HAP-1 (cell line): ENCODE measurements around the gene C2CD4D.
A peak's percentile ranks its signal among the peaks of the same experiment; 100 is the strongest.

ENCODE experiments used
- DNase-seq, 2 experiments: peaks; one replicate each; pipeline ENCODE4 v3.0.0-alpha.2; 2016 to 2020; ENCODE audit warnings: low spot score in 2 of 2
- H3K27me3 ChIP-seq: fragments of 250-450 bp; sonication (Bioruptor Pico); 2 replicates; pipeline ENCODE4 v1.5.1; 2020; ENCODE audit warnings: low read depth, mild to moderate bottlenecking, moderate library complexity
- H3K36me3 ChIP-seq: fragments of 250-450 bp; sonication (Bioruptor Pico); replicated peaks from 2 replicates; pipeline ENCODE4 v1.5.1; 2020; ENCODE audit warnings: mild to moderate bottlenecking
- H3K4me1 ChIP-seq: fragments of 250-450 bp; sonication (Bioruptor Pico); 2 replicates; pipeline ENCODE4 v1.5.1; 2020; ENCODE audit warnings: mild to moderate bottlenecking
- H3K4me3 ChIP-seq: fragments of 250-450 bp; sonication (Bioruptor Pico); 2 replicates; pipeline ENCODE4 v1.5.1; 2020; ENCODE audit warnings: mild to moderate bottlenecking, moderate library complexity
- H3K9me3 ChIP-seq: fragments of 250-450 bp; sonication (Bioruptor Pico); 2 replicates; pipeline ENCODE4 v1.5.1; 2020; ENCODE audit warnings: mild to moderate bottlenecking, moderate library complexity
- in situ Hi-C: fragments of 300-500 bp; cut with MboI; formaldehyde crosslinking; loops from 3 replicates; pipeline ENCODE4 v1.14.3; 2020; ENCODE audit warnings: low sequenced_read_pairs, inconsistent platforms, mixed read lengths

Gene C2CD4D

GRCh38 chr1:151822404-151822803 is 17.2 kb downstream of the C2CD4D start:
- no peaks in the 10 kb centered on the region for H3K4me1 ChIP-seq
- in situ Hi-C loops, result no loop called here
- DNase-seq, result no peak
- H3K9me3 ChIP-seq, result no peaks in the 10 kb centered on the region
- no peaks in the 10 kb centered on the region for H3K36me3 ChIP-seq
- H3K27me3 ChIP-seq, result no peaks in the 10 kb centered on the region
- H3K4me3 ChIP-seq, result no peak overlapping the region

- Histone ChIP-seq H3K4me3 (no peak overlapping the region), H3K36me3 (no peaks in the 10 kb centered on the region), H3K27me3 (no peaks in the 10 kb centered on the region), H3K9me3 (no peaks in the 10 kb centered on the region), H3K4me1 (no peaks in the 10 kb centered on the region)
- in situ Hi-C loops, result no loop called here
- no peak for DNase-seq
These were observed 18.7 kb downstream of the C2CD4D start for GRCh38 chr1:151820940-151821339.

GRCh38 chr1:151819976-151820623 is 19.5 kb downstream of the C2CD4D start:
- H3K9me3 ChIP-seq, result no peaks in the 10 kb centered on the region
- in situ Hi-C loops, result no loop called here
- no peak overlapping the region for H3K4me3 ChIP-seq
- H3K36me3 ChIP-seq, result no peaks in the 10 kb centered on the region
- no peaks in the 10 kb centered on the region for H3K27me3 ChIP-seq
- H3K4me1 ChIP-seq, result no peaks in the 10 kb centered on the region
- no peak for DNase-seq

- no peak for DNase-seq
- Histone ChIP-seq H3K4me3 (no peak overlapping the region), H3K36me3 (no peaks in the 10 kb centered on the region), H3K9me3 (no peaks in the 10 kb centered on the region), H3K27me3 (no peaks in the 10 kb centered on the region), H3K4me1 (no peaks in the 10 kb centered on the region)
- in situ Hi-C loops, result no loop called here
These were observed 20.3 kb downstream of the C2CD4D start for GRCh38 chr1:151819227-151819835.

- in situ Hi-C loops, result no loop called here
- H3K27me3 ChIP-seq, result no peaks in the 10 kb centered on the region
- no peaks in the 10 kb centered on the region for H3K4me1 ChIP-seq
- H3K9me3 ChIP-seq, result no peaks in the 10 kb centered on the region
- no peaks in the 10 kb centered on the region for H3K36me3 ChIP-seq
- DNase-seq, result no peak
- no peak overlapping the region for H3K4me3 ChIP-seq
These were observed 22.3 kb downstream of the C2CD4D start for GRCh38 chr1:151817353-151817730.

- no peaks in the 10 kb centered on the region for H3K9me3 ChIP-seq
- no peaks in the 10 kb centered on the region for H3K4me1 ChIP-seq
- H3K4me3 ChIP-seq, result no peak overlapping the region
- in situ Hi-C loops, result no loop called here
- no peaks in the 10 kb centered on the region for H3K27me3 ChIP-seq
- no peaks in the 10 kb centered on the region for H3K36me3 ChIP-seq
- DNase-seq, result no peak
These were observed 22.9 kb downstream of the C2CD4D start for GRCh38 chr1:151816548-151817352.

- Histone ChIP-seq H3K9me3 (no peaks in the 10 kb centered on the region), H3K36me3 (no peaks in the 10 kb centered on the region), H3K4me1 (peaks cover 1% of the 10 kb centered on the region; the same call in 1 of the 2 replicates), H3K27me3 (no peaks in the 10 kb centered on the region), H3K4me3 (no peak overlapping the region)
- in situ Hi-C loops, result no loop called here
- DNase-seq, result no peak
These were observed 23.8 kb downstream of the C2CD4D start for GRCh38 chr1:151815716-151816327.

GRCh38 chr1:151814971-151815545 is 24.6 kb downstream of the C2CD4D start:
- Histone ChIP-seq H3K4me3 (no peak overlapping the region), H3K27me3 (no peaks in the 10 kb centered on the region), H3K9me3 (no peaks in the 10 kb centered on the region), H3K36me3 (no peaks in the 10 kb centered on the region), H3K4me1 (peaks cover 9% of the 10 kb centered on the region)
- no peak for DNase-seq
- in situ Hi-C loops, result no loop called here

- in situ Hi-C loops, result no loop called here
- Histone ChIP-seq H3K4me3 (no peak overlapping the region), H3K27me3 (no peaks in the 10 kb centered on the region), H3K4me1 (peaks cover 14% of the 10 kb centered on the region), H3K36me3 (no peaks in the 10 kb centered on the region), H3K9me3 (no peaks in the 10 kb centered on the region)
- DNase-seq, result no peak
These were observed 25.2 kb downstream of the C2CD4D start for GRCh38 chr1:151814426-151814825.

GRCh38 chr1:151813271-151813977 is 26.2 kb downstream of the C2CD4D start:
- DNase-seq, result no peak
- Histone ChIP-seq H3K27me3 (no peaks in the 10 kb centered on the region), H3K4me3 (no peak overlapping the region), H3K4me1 (peaks cover 20% of the 10 kb centered on the region), H3K9me3 (no peaks in the 10 kb centered on the region), H3K36me3 (no peaks in the 10 kb centered on the region)
- in situ Hi-C loops, result no loop called here

GRCh38 chr1:151811181-151811580 is 28.4 kb downstream of the C2CD4D start:
- peaks cover 20% of the 10 kb centered on the region for H3K4me1 ChIP-seq
- no peaks in the 10 kb centered on the region for H3K36me3 ChIP-seq
- H3K4me3 ChIP-seq, result no peak overlapping the region
- no peak for DNase-seq
- no peaks in the 10 kb centered on the region for H3K27me3 ChIP-seq
- H3K9me3 ChIP-seq, result no peaks in the 10 kb centered on the region
- in situ Hi-C loops, result no loop called here

GRCh38 chr1:151809985-151810556 is 29.5 kb downstream of the C2CD4D start:
- H3K27me3 ChIP-seq, result peaks cover under 1% of the 10 kb centered on the region; the same call in 1 of the 2 replicates
- peak; percentile 83 to 84 for DNase-seq
- no peaks in the 10 kb centered on the region for H3K36me3 ChIP-seq
- in situ Hi-C loops, result loop anchor here (10.0 kb wide), 1 partner anchor 55 kb away; no protein-coding TSS in a partner anchor
- no peak overlapping the region for H3K4me3 ChIP-seq
- peaks cover 20% of the 10 kb centered on the region for H3K4me1 ChIP-seq
- H3K9me3 ChIP-seq, result no peaks in the 10 kb centered on the region
